Ovary (tissue), 9 donors: ENCODE results near the gene PDPR. TPM values are rescaled to one million over a fixed set of nuclear protein-coding genes. Genes with fewer than 3 reads are reported as not detected.
"Not testable (repeated sequence)": the region's sequence is repeated elsewhere in the genome, so short reads cannot be mapped to it uniquely, and the experiment has no call there.

Experiments
- DNase-seq, 5 donors: peaks; one replicate each; pipeline ENCODE4 v3.0.0-alpha.2; 2019 to 2020
- H3K27ac ChIP-seq, 2 donors: fragments of 200-600 bp; one replicate each; pipeline versions ENCODE4 v1.5.1 to v1.8.0; 2019 to 2022
- H3K27me3 ChIP-seq: fragments of 200-600 bp; one replicate; pipeline ENCODE4 v1.8.0; 2022
- H3K36me3 ChIP-seq: fragments of 200-600 bp; sonication (generic); one replicate; pipeline ENCODE4 v1.5.1; 2019
- H3K4me1 ChIP-seq: one replicate; pipeline ENCODE4 v1.8.1; 2013; ENCODE audit warnings: mild to moderate bottlenecking, moderate library complexity; ENCODE audit not compliant: insufficient read depth
- H3K4me3 ChIP-seq: fragments of 200-600 bp; sonication (generic); one replicate; pipeline ENCODE4 v1.5.1; 2017
- H3K9me3 ChIP-seq, 2 donors: fragments of 200-600 bp in 1 of 2; sonication (generic) in 1 of 2; one replicate each; pipeline versions ENCODE4 v1.5.1 to v1.8.1; 2013 to 2019; ENCODE audit warnings: mild to moderate bottlenecking in 1 of 2, moderate library complexity in 1 of 2
- CTCF ChIP-seq, 3 donors: fragments of 450-650 bp in 2 of 3; fragments of 200-600 bp in 1 of 3; IDR thresholded peaks; one replicate each; pipeline versions ENCODE4 v1.5.1 to v1.8.0; 2016 to 2022; ENCODE audit warnings: antibody characterized with exemption in 3 of 3, mild to moderate bottlenecking in 1 of 3
- EP300 ChIP-seq: sonication (generic); formaldehyde crosslinking; IDR thresholded peaks from one replicate; pipeline ENCODE4 v1.6.1; 2017; ENCODE audit warnings: antibody characterized with exemption
- POLR2A ChIP-seq: fragments of 450-650 bp; IDR thresholded peaks from one replicate; pipeline ENCODE4 v1.6.1; 2017; ENCODE audit warnings: antibody characterized with exemption, mild to moderate bottlenecking, moderate library complexity
- WGBS, 3 donors: extraction: QIAGEN DNeasy Blood & Tissue Kit in 1 of 3; methylation state at CpG; one replicate each; pipeline versions ENCODE4 v1.1.5 to v1.1.7; 2013 to 2017; 5-methylcytosine and 5-hydroxymethylcytosine counted together
- intact Hi-C, 4 donors: fragments of 100-400 bp; cut with DNase I; formaldehyde crosslinking; loops; one replicate each; pipeline versions ENCODE4 v1.11.0 to v1.15.1; 2022 to 2023
- polyA plus RNA-seq, 2 donors: library from polyadenylated mRNA; stranded (reverse); fragments of 200-250 nt in 1 of 2; fragments of 350-450 nt in 1 of 2; fragmentation: Illumina TruSeq in 1 of 2; extraction: RNeasy Lipid Tissue Mini Kit (QIAGEN cat#74804) in 1 of 2; gene quantifications; one replicate each; pipeline ENCODE4 v1.2.3, GENCODE V29; 2013 to 2014
- total RNA-seq, 7 donors: library from RNA; depleted of rRNA in 2 of 7; stranded (reverse); fragments of >200 nt in 2 of 7; fragmentation: NEBNext Ultra II Directional in 3 of 7; extraction: Animal tissue kit (Norgen Biotek cat#: 25700) in 3 of 7; gene quantifications; one replicate each; pipeline versions ENCODE4 v1.1.0 to v1.2.4, GENCODE V29; 2016 to 2023
- donor health status: DM: no; HTN: no; CAD: no; lungs with moderate emphysema.
- donor health status: DM: no; HTN: no; CAD: no.
- donor health status: Bipolar disorder and iron deficiency.
- donor health status: DM: yes; HTN: yes; CAD: no.
- donor health status: DM: no; HTN: no; CAD: no.
- donor health status: DM: yes; HTN: yes; CAD: no.

PDPR gene
- total and polyA plus RNA-seq, 9 donors: 13.4 to 44.5 (median 21.7) TPM

- H3K36me3 ChIP-seq: no peaks in the 10 kb centered on the region
Observed at GRCh38 chr16:70151941-70152509, 37.9 kb downstream of the PDPR start.

GRCh38 chr16:70152578-70153302 is 38.6 kb downstream of the PDPR start:
- no peak for DNase-seq
- intact Hi-C loops: no loop called here
- Histone ChIP-seq H3K4me3 (no peak overlapping the region), H3K9me3 (no peaks in the 10 kb centered on the region), H3K4me1 (no peaks in the 10 kb centered on the region), H3K27me3 (no peaks in the 10 kb centered on the region), H3K36me3 (no peaks in the 10 kb centered on the region), H3K27ac (no peak overlapping the region)
- no peak for TF ChIP-seq EP300
- TF ChIP-seq CTCF (IDR thresholded peaks at IDR 0.05): no peak
- no peak for TF ChIP-seq POLR2A
- 94 to 95% (median 95%) methylated on average over 13 of the region's 13 CpGs for WGBS, 3 donors

More at GRCh38 chr16:70151941-70152509, 37.9 kb downstream of the PDPR start:
- no peak for DNase-seq
- no peak overlapping the region for H3K4me3 ChIP-seq
- no peaks in the 10 kb centered on the region for H3K27me3 ChIP-seq
- 78 to 85% (median 80%) methylated on average over 17 of the region's 17 CpGs for WGBS, 3 donors
- no peak overlapping the region for H3K27ac ChIP-seq
- intact Hi-C loops: no loop called here
- H3K4me1 ChIP-seq: no peaks in the 10 kb centered on the region
- TF ChIP-seq POLR2A: no peak
- TF ChIP-seq EP300: no peak
- TF ChIP-seq CTCF (IDR thresholded peaks at IDR 0.05): no peak
- no peaks in the 10 kb centered on the region for H3K9me3 ChIP-seq

DNA sequence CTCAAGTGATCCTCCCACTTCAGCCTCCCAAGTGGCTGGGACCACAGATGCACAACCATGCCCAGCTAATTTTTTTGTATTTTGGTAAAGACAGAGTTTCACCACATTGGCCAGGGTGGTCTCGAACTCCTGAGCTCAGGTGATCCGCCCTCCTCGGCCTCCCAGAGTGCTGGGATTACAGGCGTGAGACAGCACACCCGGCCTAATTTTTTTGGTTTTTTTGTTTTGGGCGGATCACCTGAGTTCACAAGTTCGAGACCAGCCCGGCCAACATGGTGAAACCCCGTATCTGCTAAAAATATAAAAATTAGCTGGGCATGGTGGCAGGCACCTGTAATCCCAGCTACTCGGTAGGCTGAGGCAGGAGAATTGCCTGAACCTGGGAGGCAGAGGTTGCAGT is 40.6 kb downstream of the PDPR start:
- H3K27me3 ChIP-seq, H3K9me3 ChIP-seq, H3K4me1 ChIP-seq, intact Hi-C loops, H3K4me3 ChIP-seq, H3K27ac ChIP-seq, H3K36me3 ChIP-seq: not testable (repeated sequence)
- 94 to 95% (median 94%) methylated on average over 10 of the region's 10 CpGs for WGBS, 3 donors
- peak in 1 of 5 donors; percentile 28 for DNase-seq

DNA sequence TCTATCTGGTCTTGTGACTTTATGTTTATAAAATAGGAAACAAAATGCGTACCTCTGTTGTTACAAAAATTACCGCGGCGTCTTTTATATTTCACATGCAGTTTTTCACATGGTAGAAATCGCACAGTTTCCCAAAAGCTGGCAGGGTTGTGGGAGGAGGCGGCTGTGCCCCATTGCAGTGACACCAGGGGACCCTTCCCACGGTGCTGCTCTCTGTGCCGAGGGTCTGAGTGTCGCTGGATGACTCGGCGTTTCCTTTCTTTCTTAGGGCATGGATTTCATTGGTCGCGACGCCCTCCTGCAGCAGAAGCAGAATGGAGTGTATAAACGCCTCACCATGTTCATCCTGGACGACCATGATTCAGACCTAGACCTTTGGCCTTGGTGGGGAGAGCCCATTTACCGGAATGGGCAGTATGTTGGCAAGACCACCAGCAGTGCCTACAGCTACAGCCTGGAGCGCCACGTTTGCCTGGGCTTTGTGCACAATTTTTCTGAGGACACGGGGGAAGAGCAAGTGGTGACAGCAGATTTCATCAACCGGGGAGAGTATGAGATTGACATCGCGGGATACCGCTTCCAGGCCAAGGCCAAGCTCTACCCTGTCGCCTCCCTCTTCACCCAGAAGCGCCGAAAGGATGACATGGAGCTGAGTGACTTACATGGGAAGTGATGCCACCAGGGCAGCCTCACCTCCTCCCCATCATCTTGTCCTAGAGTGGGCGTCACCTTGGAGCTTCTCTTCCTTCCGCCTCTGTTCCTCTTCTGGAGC is 42.3 kb downstream of the PDPR start:
- DNase-seq: peak in 1 of 5 donors; percentile 32
- intact Hi-C loops: no loop called here
- H3K4me1 ChIP-seq: no peaks in the 10 kb centered on the region
- H3K4me3 ChIP-seq: no peak overlapping the region
- no peaks in the 10 kb centered on the region for H3K9me3 ChIP-seq
- no peaks in the 10 kb centered on the region for H3K27me3 ChIP-seq
- WGBS, 3 donors: 85 to 88% (median 86%) methylated on average over 29 of the region's 29 CpGs
- no peak overlapping the region for H3K27ac ChIP-seq
- TF ChIP-seq POLR2A (no peak), EP300 (no peak), CTCF (IDR thresholded peaks at IDR 0.05) (no peak)
- no peaks in the 10 kb centered on the region for H3K36me3 ChIP-seq
